OCI-LY7 (cell line): ENCODE data around the gene PSAP. TPM values are rescaled to one million over a fixed set of nuclear protein-coding genes. Genes with fewer than 3 reads are reported as not detected.
"Not testable (repeated sequence)": the region's sequence is repeated elsewhere in the genome, so short reads cannot be mapped to it uniquely, and the experiment has no call there.

Source experiments
- BruUV-seq: library from RNA; stranded (reverse); fragments of 400-500 nt; replicated peaks from 2 replicates; lab custom pipeline; 2021; lab: Mats Ljungman, UMichigan
- CTCF ChIA-PET: fragments of 300-600 bp; sonication (Branson Sonifier 250); formaldehyde crosslinking; loops from one replicate; lab custom pipeline; 2022; ENCODE audit warnings: antibody characterized with exemption; ENCODE audit not compliant: unreplicated experiment; lab: Charles Lee
- POLR2A ChIA-PET: fragments of 300-600 bp; sonication (Branson Sonifier 250); formaldehyde crosslinking; loops from one replicate; lab custom pipeline; 2022; ENCODE audit warnings: antibody characterized with exemption; lab: Charles Lee
- DNase-seq: peaks from one replicate; pipeline ENCODE4 v3.0.0-alpha.2; 2015; ENCODE audit warnings: low spot score
- H2AFZ ChIP-seq: fragments of 200-600 bp; sonication (generic), shearing (Covaris generic); 2 replicates; pipeline ENCODE4 v1.6.1; 2014; ENCODE audit warnings: mild to moderate bottlenecking, antibody characterized with exemption, low read length, moderate library complexity
- H3K27ac ChIP-seq: fragments of 200-600 bp; sonication (generic); 2 replicates; pipeline ENCODE4 v1.5.1; 2014; ENCODE audit warnings: mixed run types, low read depth, mild to moderate bottlenecking, moderate library complexity, low read length, inconsistent platforms; ENCODE audit not compliant: poor library complexity, severe bottlenecking
- H3K36me3 ChIP-seq: fragments of 200-600 bp; sonication (generic); 2 replicates; pipeline ENCODE4 v1.6.1; 2014; ENCODE audit warnings: mild to moderate bottlenecking, antibody characterized with exemption, low read length, moderate library complexity, mixed read lengths; ENCODE audit not compliant: insufficient read depth
- H3K4me1 ChIP-seq: fragments of 200-600 bp; sonication (generic); 2 replicates; pipeline ENCODE4 v1.5.1; 2014; ENCODE audit warnings: mild to moderate bottlenecking, low read length; ENCODE audit not compliant: insufficient read depth, poor library complexity, severe bottlenecking
- H3K4me2 ChIP-seq: fragments of 200-600 bp; sonication (generic); 2 replicates; pipeline ENCODE4 v1.6.1; 2014; ENCODE audit warnings: mild to moderate bottlenecking, low read length
- H3K4me3 ChIP-seq: fragments of 200-600 bp; sonication (generic); 2 replicates; pipeline ENCODE4 v1.5.1; 2014; ENCODE audit warnings: mild to moderate bottlenecking, low read depth, low read length; ENCODE audit not compliant: poor library complexity, severe bottlenecking
- H3K79me2 ChIP-seq: fragments of 200-600 bp; sonication (generic); 2 replicates; pipeline ENCODE4 v1.6.1; 2016; ENCODE audit warnings: low read depth, mild to moderate bottlenecking, low read length, moderate library complexity, mixed read lengths; ENCODE audit not compliant: insufficient read depth
- H3K9me2 ChIP-seq: fragments of 200-600 bp; sonication (generic); 2 replicates; pipeline ENCODE4 v1.6.1; 2016; ENCODE audit warnings: mild to moderate bottlenecking, low read length, mixed read lengths; ENCODE audit not compliant: insufficient read depth
- H3K9me3 ChIP-seq: fragments of 200-600 bp; sonication (generic); 2 replicates; pipeline ENCODE4 v1.6.1; 2014; ENCODE audit warnings: mild to moderate bottlenecking, mixed run types, low read length, mixed read lengths
- H4K20me1 ChIP-seq: fragments of 200-600 bp; sonication (generic); 2 replicates; pipeline ENCODE4 v1.6.1; 2014; ENCODE audit warnings: mild to moderate bottlenecking, antibody characterized with exemption, low read length, moderate library complexity, mixed read lengths; ENCODE audit not compliant: insufficient read depth
- EZH2phosphoT487 ChIP-seq: fragments of 200-600 bp; sonication (generic); IDR thresholded peaks from 2 replicates; pipeline ENCODE4 v1.6.1; 2018; ENCODE audit warnings: low read depth, borderline replicate concordance, mild to moderate bottlenecking, mixed run types, antibody characterized with exemption, low read length, moderate library complexity, mixed read lengths
- intact Hi-C: fragments of 100-400 bp; cut with micrococcal nuclease; formaldehyde crosslinking; loops from one replicate; pipeline ENCODE4 v1.10.0; 2022; ENCODE audit not compliant: unreplicated experiment
- total RNA-seq, 2 experiments: library from RNA; depleted of rRNA in 1 of 2; stranded (reverse); fragments of >200 nt in 1 of 2; shearing (Covaris generic) in 1 of 2; gene quantifications; 2 replicates each; pipeline ENCODE4 v1.2.3, GENCODE V29; 2014 to 2022
- TF ChIP-seq, protein P1 (sequence below): fragments of 200-600 bp; sonication (generic); conservative IDR thresholded peaks from 2 replicates; pipeline ENCODE4 v1.5.1; 2014; ENCODE audit warnings: mild to moderate bottlenecking, antibody characterized with exemption, low read length, moderate library complexity, mixed read lengths

PSAP gene
- total RNA-seq, 2 experiments from 2014 or later = 163 to 200 TPM

DNA sequence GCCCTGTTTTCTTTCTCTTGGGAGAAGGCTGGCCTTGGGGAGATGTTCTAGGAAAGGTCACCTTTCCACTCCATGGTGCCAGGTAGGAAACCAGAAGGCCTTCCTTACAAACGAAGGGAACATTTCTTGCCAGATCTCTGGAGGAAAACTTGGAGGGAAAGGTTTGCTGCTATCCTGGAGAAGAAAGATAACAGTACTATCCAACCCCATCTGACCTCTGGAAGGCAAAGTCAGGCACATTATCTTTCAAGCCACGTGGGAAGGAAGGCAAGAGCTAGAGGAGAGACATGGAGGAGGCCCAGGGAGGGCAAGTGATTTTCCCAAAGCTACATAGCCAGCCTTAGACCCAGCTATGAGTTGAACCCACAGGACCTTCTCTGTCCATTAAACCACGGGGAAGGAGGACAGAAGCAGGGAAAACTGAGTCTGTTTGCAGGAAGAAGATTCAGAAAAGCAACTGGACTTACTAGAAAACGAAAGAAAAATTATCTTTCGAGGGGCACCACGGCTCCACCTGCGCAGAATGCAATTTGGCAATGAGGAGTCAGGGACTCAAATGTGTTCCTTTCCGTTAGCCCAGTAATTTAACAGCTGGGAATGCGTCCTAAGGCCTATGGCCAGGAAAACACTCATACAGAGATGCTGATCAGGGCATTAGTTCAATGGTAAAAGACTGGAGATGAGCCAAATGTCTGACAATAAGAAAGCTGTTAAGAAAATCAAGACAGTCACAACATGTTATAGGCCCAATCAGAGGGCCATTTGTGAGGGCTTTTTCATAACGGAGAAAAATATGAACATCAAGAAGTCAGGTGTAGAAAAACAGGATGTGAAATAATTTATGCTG lies 32.0 kb upstream of the PSAP start:
- Histone ChIP-seq H3K4me3 (no peak overlapping the region), H3K9me3 (no peaks in the 10 kb centered on the region), H3K4me1 (peaks cover 64% of the 10 kb centered on the region), H4K20me1 (no peaks in the 10 kb centered on the region), H3K27ac (peak overlapping the region; percentile 67), H3K79me2 (no peaks in the 10 kb centered on the region), H2AFZ (peak overlapping the region; percentile 62; the same call in 1 of the 2 replicates), H3K9me2 (no peaks in the 10 kb centered on the region), H3K36me3 (no peaks in the 10 kb centered on the region), H3K4me2 (peak overlapping the region; percentile 35)
- intact Hi-C loops = no loop called here
- ChIA-PET CTCF (interaction anchor here (1.3 to 1.4 kb wide), 2 partner anchors 12 to 47 kb away, joined by 3 to 4 read pairs; no protein-coding TSS in a partner anchor), POLR2A (interaction anchor here (0.6 to 1.7 kb wide), 7 partner anchors 9 to 384 kb away, joined by 3 to 6 read pairs (median 4); partner anchors contain the start of gene PSAP)
- TF ChIP-seq, protein P1, sequence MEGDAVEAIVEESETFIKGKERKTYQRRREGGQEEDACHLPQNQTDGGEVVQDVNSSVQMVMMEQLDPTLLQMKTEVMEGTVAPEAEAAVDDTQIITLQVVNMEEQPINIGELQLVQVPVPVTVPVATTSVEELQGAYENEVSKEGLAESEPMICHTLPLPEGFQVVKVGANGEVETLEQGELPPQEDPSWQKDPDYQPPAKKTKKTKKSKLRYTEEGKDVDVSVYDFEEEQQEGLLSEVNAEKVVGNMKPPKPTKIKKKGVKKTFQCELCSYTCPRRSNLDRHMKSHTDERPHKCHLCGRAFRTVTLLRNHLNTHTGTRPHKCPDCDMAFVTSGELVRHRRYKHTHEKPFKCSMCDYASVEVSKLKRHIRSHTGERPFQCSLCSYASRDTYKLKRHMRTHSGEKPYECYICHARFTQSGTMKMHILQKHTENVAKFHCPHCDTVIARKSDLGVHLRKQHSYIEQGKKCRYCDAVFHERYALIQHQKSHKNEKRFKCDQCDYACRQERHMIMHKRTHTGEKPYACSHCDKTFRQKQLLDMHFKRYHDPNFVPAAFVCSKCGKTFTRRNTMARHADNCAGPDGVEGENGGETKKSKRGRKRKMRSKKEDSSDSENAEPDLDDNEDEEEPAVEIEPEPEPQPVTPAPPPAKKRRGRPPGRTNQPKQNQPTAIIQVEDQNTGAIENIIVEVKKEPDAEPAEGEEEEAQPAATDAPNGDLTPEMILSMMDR = no peak
- TF ChIP-seq EZH2phosphoT487 = no peak
- DNase-seq = peak; percentile 50
- BruUV-seq = TSS peak; percentile 78

DNA sequence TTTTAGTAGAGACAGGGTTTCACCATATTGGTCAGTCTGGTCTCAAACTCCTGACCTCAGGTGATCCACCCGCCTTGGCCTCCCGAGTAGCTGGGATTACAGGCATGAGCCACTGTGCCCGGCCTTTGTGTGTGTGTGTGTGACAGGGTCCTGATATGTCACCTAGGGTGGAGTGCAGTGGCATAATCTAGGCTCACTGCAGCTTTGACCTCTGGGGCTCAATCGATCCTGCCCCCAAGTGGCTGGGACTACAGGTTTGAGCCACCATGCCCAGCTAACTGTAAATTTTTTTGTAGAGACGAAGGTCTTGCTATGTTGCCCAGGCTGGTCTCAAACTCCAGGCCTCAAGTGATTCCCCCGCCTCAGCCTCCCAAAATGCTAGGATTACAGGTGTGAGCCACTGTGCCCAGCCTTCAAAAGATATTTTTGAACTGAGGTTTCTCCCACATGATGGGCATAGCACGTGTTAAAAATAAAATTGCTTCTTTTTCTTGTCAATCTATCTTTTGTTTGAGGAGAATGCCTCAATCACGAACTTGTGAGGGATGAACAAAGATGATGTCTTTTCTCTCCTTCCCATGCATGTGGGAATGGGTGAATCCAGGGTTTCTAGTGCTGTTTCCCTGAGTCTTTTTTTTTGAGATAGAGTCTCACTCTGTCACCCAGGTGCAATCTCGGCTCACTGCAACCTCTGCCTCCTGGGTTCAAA lies 30.8 kb upstream of the PSAP start:
- CTCF ChIA-PET = interaction anchor here (1.3 kb wide), 1 partner anchor 46 kb away, joined by 4 read pairs; no protein-coding TSS in a partner anchor
- BruUV-seq = no TSS peak
- intact Hi-C loops = no loop called here
- TF ChIP-seq EZH2phosphoT487 = no peak
- TF ChIP-seq, protein P1 = peak; percentile 46; the same call in 1 of the 2 replicates
- H3K9me2 ChIP-seq = no peaks in the 10 kb centered on the region
- no peaks in the 10 kb centered on the region for H3K9me3 ChIP-seq
- POLR2A ChIA-PET = interaction anchor here (0.6 to 1.7 kb wide), 4 partner anchors 10 to 386 kb away, joined by 3 to 6 read pairs (median 6); partner anchors contain the start of gene PSAP
- no peak overlapping the region for H3K27ac ChIP-seq
- peaks cover 70% of the 10 kb centered on the region for H3K4me1 ChIP-seq
- H3K4me2 ChIP-seq = no peak overlapping the region
- H4K20me1 ChIP-seq = no peaks in the 10 kb centered on the region
- no peak overlapping the region for H3K4me3 ChIP-seq
- peak overlapping the region; percentile 13; the same call in 1 of the 2 replicates for H2AFZ ChIP-seq
- H3K36me3 ChIP-seq = no peaks in the 10 kb centered on the region
- DNase-seq = no peak
- no peaks in the 10 kb centered on the region for H3K79me2 ChIP-seq

DNA sequence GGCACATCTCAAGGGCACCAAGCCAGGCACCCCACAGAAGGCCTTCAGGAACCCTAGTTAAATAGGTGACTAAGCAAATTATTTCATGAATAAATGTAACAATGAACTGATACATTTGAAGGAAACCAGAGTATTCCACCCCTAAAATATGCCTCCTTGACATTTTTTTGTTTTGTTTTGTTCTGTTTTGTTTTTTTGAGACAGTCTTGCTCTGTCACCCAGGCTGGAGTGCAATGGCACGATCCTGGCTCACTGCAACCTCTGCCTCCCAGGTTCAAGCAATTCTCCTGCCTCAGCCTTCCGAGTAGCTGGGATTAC lies 30.2 kb upstream of the PSAP start:
- H3K4me2 ChIP-seq, H4K20me1 ChIP-seq, H3K9me3 ChIP-seq, H3K36me3 ChIP-seq, H3K27ac ChIP-seq, H3K9me2 ChIP-seq, DNase-seq, CTCF ChIA-PET, intact Hi-C loops, H3K4me3 ChIP-seq, BruUV-seq, H3K79me2 ChIP-seq: not testable (repeated sequence)
- POLR2A ChIA-PET = interaction anchor here (1.4 kb wide), 1 partner anchor 22 kb away, joined by 6 read pairs; no protein-coding TSS in a partner anchor
- peak overlapping the region; percentile 13; the same call in 1 of the 2 replicates for H2AFZ ChIP-seq
- H3K4me1 ChIP-seq = peaks cover 70% of the 10 kb centered on the region
